BE2C (cell line): Measurements from ENCODE around the gene PPEF1.
"Not testable (repeated sequence)": the region's sequence is repeated elsewhere in the genome, so short reads cannot be mapped to it uniquely, and the experiment has no call there.

Source experiments
- DNase-seq: peaks from one replicate; pipeline ENCODE4 v3.0.0-alpha.2; 2020
- H3K27me3 ChIP-seq: fragments of 250-450 bp; sonication (Bioruptor Pico); 2 replicates; pipeline ENCODE4 v1.5.1; 2020; ENCODE audit warnings: mild to moderate bottlenecking
- H3K36me3 ChIP-seq: fragments of 250-450 bp; sonication (Bioruptor Pico); 2 replicates; pipeline ENCODE4 v1.5.1; 2020; ENCODE audit warnings: mild to moderate bottlenecking
- H3K4me1 ChIP-seq: fragments of 250-450 bp; sonication (Bioruptor Pico); 2 replicates; pipeline ENCODE4 v1.5.1; 2020
- H3K4me3 ChIP-seq: 2 replicates; pipeline ENCODE4 v1.5.1; 2011; ENCODE audit warnings: low read depth, low read length
- H3K9me3 ChIP-seq: fragments of 250-450 bp; sonication (Bioruptor Pico); 2 replicates; pipeline ENCODE4 v1.5.1; 2020
- CTCF ChIP-seq: IDR thresholded peaks from 2 replicates; pipeline ENCODE4 v1.5.1; 2012; ENCODE audit warnings: mild to moderate bottlenecking, low read depth, low read length

PPEF1 gene

GRCh38 chrX:18833071-18833731, 125.8 kb downstream of the PPEF1 start:
- TF ChIP-seq CTCF = no peak
- DNase-seq = peak; percentile 37
- peak overlapping the region; percentile 46 for H3K4me3 ChIP-seq
- H3K27me3 ChIP-seq = no peaks in the 10 kb centered on the region
- no peaks in the 10 kb centered on the region for H3K36me3 ChIP-seq
- H3K9me3 ChIP-seq = no peaks in the 10 kb centered on the region
- H3K4me1 ChIP-seq = 0 out of 2 replicates have a peak, but pooled peaks cover 3% of the 10 kb centered on the region

GRCh38 chrX:18847901-18848300, 140.5 kb downstream of the PPEF1 start:
- H3K9me3 ChIP-seq, H3K36me3 ChIP-seq, DNase-seq, H3K27me3 ChIP-seq, H3K4me1 ChIP-seq, H3K4me3 ChIP-seq: not testable (repeated sequence)

- H3K36me3 ChIP-seq = no peaks in the 10 kb centered on the region
- no peaks in the 10 kb centered on the region for H3K9me3 ChIP-seq
- no peak for TF ChIP-seq CTCF
- no peaks in the 10 kb centered on the region for H3K27me3 ChIP-seq
- DNase-seq = no peak
- no peak overlapping the region for H3K4me3 ChIP-seq
- H3K4me1 ChIP-seq = no peaks in the 10 kb centered on the region
Observed at GRCh38 chrX:18855919-18856644, 148.6 kb downstream of the PPEF1 start.

- no peak for DNase-seq
- no peak for TF ChIP-seq CTCF
- H3K36me3 ChIP-seq = no peaks in the 10 kb centered on the region
- no peak overlapping the region for H3K4me3 ChIP-seq
- H3K27me3 ChIP-seq = no peaks in the 10 kb centered on the region
- H3K9me3 ChIP-seq = no peaks in the 10 kb centered on the region
- H3K4me1 ChIP-seq = no peaks in the 10 kb centered on the region
Observed at GRCh38 chrX:18856645-18856997, 149.2 kb downstream of the PPEF1 start.

- DNase-seq = no peak
- no peaks in the 10 kb centered on the region for H3K27me3 ChIP-seq
- H3K4me1 ChIP-seq = no peaks in the 10 kb centered on the region
- no peaks in the 10 kb centered on the region for H3K36me3 ChIP-seq
- no peaks in the 10 kb centered on the region for H3K9me3 ChIP-seq
- no peak for TF ChIP-seq CTCF
- no peak overlapping the region for H3K4me3 ChIP-seq
Observed at GRCh38 chrX:18861511-18861910, 154.1 kb downstream of the PPEF1 start.

DNA sequence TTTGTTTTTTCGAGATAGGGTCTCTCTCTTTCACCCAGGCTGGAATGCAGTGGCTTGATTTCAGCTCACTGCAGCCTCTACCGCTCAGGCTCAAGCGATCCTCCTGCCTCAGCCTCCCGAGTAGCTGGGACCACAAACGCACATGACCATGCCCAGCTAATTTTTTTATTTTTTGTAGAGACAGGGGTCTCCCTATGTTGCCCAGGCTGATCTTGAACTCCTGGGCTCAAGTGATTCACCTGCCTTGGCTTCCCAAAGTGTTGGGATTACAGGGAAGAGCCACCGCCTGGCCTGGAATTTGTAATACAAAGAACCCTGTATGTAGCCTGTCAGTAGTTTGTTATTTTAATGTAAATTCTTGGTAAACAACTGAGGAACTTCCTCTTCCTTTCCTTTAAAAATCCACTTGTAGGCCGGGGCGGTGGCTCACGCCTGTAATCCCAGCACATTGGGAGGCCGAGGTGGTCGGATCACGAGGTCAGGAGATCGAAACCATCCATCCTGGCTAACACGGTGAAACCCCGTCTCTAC, 157.0 kb downstream of the PPEF1 start:
- Histone ChIP-seq H3K36me3 (no peaks in the 10 kb centered on the region), H3K4me3 (no peak overlapping the region), H3K4me1 (no peaks in the 10 kb centered on the region), H3K9me3 (no peaks in the 10 kb centered on the region), H3K27me3 (no peaks in the 10 kb centered on the region)
- TF ChIP-seq CTCF = no peak
- DNase-seq = no peak
